K562 (cell line): ENCODE results near the gene RNASE7.

Experiments
- CTCF ChIP-seq, 3 experiments: IDR thresholded peaks in 2 of 3; conservative IDR thresholded peaks in 1 of 3; 2 replicates each; pipeline ENCODE4 v1.5.1; 2011 to 2012; ENCODE audit warnings: low read length in 3 of 3, mild to moderate bottlenecking in 3 of 3, control low read depth in 2 of 3, improper control_type of control experiment in 1 of 3, inconsistent platforms in 1 of 3, low read depth in 1 of 3, mixed read lengths in 1 of 3, moderate library complexity in 1 of 3; ENCODE audit not compliant: insufficient read depth in 2 of 3
- E4F1 ChIP-seq: fragments of 250-450 bp; sonication (Bioruptor Pico); IDR thresholded peaks from 2 replicates; pipeline ENCODE4 v1.5.0; 2021; ENCODE audit warnings: mild to moderate bottlenecking, borderline replicate concordance
- FOXK1 ChIP-seq: sonication (generic); formaldehyde crosslinking; IDR thresholded peaks from 2 replicates; pipeline ENCODE4 v1.8.0; 2022; ENCODE audit warnings: missing genetic modification reagents, mild to moderate bottlenecking, borderline replicate concordance
- MAFG ChIP-seq: fragments of 450-650 bp; conservative IDR thresholded peaks from 2 replicates; pipeline ENCODE4 v1.6.1; 2016; ENCODE audit warnings: missing genetic modification characterization, missing compliant biosample characterization
- MYC ChIP-seq, 2 experiments: fragments of 250-450 bp in 1 of 2; sonication (Bioruptor Pico) in 1 of 2; IDR thresholded peaks; 2 replicates each; pipeline versions ENCODE4 v1.5.1 to v1.6.1; 2012 to 2021; ENCODE audit warnings: low read depth in 2 of 2, borderline replicate concordance in 1 of 2, improper control_type of control experiment in 1 of 2, low read length in 1 of 2, mild to moderate bottlenecking in 1 of 2, moderate library complexity in 1 of 2
- RFX1 ChIP-seq: fragments of 450-650 bp; IDR thresholded peaks from 2 replicates; pipeline ENCODE4 v1.6.1; 2016; ENCODE audit warnings: mild to moderate bottlenecking, moderate library complexity
- SIN3A ChIP-seq, 2 experiments: fragments of 150-350 bp in 1 of 2; IDR thresholded peaks; 2 replicates each; pipeline ENCODE4 v1.6.1; 2011 to 2016; ENCODE audit warnings: borderline replicate concordance in 2 of 2, low read depth in 2 of 2, low read length in 2 of 2, mild to moderate bottlenecking in 2 of 2, moderate library complexity in 2 of 2; ENCODE audit not compliant: control insufficient read depth in 1 of 2
- SPI1 ChIP-seq: IDR thresholded peaks from 2 replicates; pipeline ENCODE4 v1.6.1; 2011; ENCODE audit warnings: low read depth, low read length, control low read depth, borderline replicate concordance
- TAF15 ChIP-seq: fragments of 200-400 bp; formaldehyde crosslinking; IDR thresholded peaks from 2 replicates; pipeline ENCODE4 v1.6.1; 2017; ENCODE audit warnings: mild to moderate bottlenecking, low read depth, low read length, moderate library complexity
- ZFP91 ChIP-seq: sonication (generic); formaldehyde crosslinking; IDR thresholded peaks from 2 replicates; pipeline ENCODE4 v1.8.0; 2022; ENCODE audit warnings: mild to moderate bottlenecking, missing genetic modification reagents
- TF ChIP-seq, protein P1 (sequence below): sonication (generic); formaldehyde crosslinking; IDR thresholded peaks from 2 replicates; pipeline ENCODE4 v1.8.1; 2022; ENCODE audit warnings: missing genetic modification reagents
- TF ChIP-seq, protein P2 (sequence below): fragments of 250-450 bp; sonication (Bioruptor Pico); IDR thresholded peaks from 2 replicates; pipeline ENCODE4 v1.4.0; 2020
- TF ChIP-seq, protein P3 (sequence below): fragments of 200-800 bp; sonication (Bioruptor generic); IDR thresholded peaks from 2 replicates; pipeline ENCODE4 v1.6.1; 2016; ENCODE audit warnings: missing genetic modification characterization, missing compliant biosample characterization

- TF ChIP-seq MAFG (no peak), CTCF (IDR thresholded peaks at IDR 0.05 in 2 of 3, conservative IDR thresholded peaks at IDR 0.05 in 1 of 3; ENCODE audit: insufficient read depth in 2 of 3, low read depth in 1 of 3, low read length in 3 of 3) (peak; percentile 62 to 84 (median 75)), FOXK1 (CRISPR knock-in tag) (no peak), SIN3A (IDR thresholded peaks at IDR 0.05; ENCODE audit: borderline replicate concordance in 2 of 2, control insufficient read depth in 1 of 2, low read depth in 2 of 2, low read length in 2 of 2) (no peak), RFX1 (no peak), ZFP91 (CRISPR knock-in tag) (no peak), SPI1 (no peak), E4F1 (CRISPR knock-in tag) (no peak), MYC (IDR thresholded peaks at IDR 0.05; ENCODE audit: low read depth, low read length) (no peak), MYC (CRISPR knock-in tag; IDR thresholded peaks at IDR 0.05; ENCODE audit: borderline replicate concordance, low read depth) (no peak), TAF15 (no peak)
- TF ChIP-seq, protein P1, sequence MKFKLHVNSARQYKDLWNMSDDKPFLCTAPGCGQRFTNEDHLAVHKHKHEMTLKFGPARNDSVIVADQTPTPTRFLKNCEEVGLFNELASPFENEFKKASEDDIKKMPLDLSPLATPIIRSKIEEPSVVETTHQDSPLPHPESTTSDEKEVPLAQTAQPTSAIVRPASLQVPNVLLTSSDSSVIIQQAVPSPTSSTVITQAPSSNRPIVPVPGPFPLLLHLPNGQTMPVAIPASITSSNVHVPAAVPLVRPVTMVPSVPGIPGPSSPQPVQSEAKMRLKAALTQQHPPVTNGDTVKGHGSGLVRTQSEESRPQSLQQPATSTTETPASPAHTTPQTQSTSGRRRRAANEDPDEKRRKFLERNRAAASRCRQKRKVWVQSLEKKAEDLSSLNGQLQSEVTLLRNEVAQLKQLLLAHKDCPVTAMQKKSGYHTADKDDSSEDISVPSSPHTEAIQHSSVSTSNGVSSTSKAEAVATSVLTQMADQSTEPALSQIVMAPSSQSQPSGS (CRISPR knock-in tag), result no peak
- TF ChIP-seq, protein P2, sequence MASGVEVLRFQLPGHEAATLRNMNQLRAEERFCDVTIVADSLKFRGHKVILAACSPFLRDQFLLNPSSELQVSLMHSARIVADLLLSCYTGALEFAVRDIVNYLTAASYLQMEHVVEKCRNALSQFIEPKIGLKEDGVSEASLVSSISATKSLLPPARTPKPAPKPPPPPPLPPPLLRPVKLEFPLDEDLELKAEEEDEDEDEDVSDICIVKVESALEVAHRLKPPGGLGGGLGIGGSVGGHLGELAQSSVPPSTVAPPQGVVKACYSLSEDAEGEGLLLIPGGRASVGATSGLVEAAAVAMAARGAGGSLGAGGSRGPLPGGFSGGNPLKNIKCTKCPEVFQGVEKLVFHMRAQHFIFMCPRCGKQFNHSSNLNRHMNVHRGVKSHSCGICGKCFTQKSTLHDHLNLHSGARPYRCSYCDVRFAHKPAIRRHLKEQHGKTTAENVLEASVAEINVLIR, result no peak
- TF ChIP-seq, protein P3, sequence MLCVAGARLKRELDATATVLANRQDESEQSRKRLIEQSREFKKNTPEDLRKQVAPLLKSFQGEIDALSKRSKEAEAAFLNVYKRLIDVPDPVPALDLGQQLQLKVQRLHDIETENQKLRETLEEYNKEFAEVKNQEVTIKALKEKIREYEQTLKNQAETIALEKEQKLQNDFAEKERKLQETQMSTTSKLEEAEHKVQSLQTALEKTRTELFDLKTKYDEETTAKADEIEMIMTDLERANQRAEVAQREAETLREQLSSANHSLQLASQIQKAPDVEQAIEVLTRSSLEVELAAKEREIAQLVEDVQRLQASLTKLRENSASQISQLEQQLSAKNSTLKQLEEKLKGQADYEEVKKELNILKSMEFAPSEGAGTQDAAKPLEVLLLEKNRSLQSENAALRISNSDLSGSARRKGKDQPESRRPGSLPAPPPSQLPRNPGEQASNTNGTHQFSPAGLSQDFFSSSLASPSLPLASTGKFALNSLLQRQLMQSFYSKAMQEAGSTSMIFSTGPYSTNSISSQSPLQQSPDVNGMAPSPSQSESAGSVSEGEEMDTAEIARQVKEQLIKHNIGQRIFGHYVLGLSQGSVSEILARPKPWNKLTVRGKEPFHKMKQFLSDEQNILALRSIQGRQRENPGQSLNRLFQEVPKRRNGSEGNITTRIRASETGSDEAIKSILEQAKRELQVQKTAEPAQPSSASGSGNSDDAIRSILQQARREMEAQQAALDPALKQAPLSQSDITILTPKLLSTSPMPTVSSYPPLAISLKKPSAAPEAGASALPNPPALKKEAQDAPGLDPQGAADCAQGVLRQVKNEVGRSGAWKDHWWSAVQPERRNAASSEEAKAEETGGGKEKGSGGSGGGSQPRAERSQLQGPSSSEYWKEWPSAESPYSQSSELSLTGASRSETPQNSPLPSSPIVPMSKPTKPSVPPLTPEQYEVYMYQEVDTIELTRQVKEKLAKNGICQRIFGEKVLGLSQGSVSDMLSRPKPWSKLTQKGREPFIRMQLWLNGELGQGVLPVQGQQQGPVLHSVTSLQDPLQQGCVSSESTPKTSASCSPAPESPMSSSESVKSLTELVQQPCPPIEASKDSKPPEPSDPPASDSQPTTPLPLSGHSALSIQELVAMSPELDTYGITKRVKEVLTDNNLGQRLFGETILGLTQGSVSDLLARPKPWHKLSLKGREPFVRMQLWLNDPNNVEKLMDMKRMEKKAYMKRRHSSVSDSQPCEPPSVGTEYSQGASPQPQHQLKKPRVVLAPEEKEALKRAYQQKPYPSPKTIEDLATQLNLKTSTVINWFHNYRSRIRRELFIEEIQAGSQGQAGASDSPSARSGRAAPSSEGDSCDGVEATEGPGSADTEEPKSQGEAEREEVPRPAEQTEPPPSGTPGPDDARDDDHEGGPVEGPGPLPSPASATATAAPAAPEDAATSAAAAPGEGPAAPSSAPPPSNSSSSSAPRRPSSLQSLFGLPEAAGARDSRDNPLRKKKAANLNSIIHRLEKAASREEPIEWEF (CRISPR knock-in tag), result no peak
Measured at GRCh38 chr14:21039585-21040369, 2.4 kb upstream of the RNASE7 start.
